GM21381 (cell line): ENCODE measurements around the gene IL11RA.

Experiments
- ATAC-seq: cut with Tn5 transposase; IDR thresholded peaks from one replicate; pipeline ENCODE4 v1.9.1; 2021; ENCODE audit warnings: mild to moderate bottlenecking, moderate library complexity; ENCODE audit not compliant: unreplicated experiment

IL11RA gene

GRCh38 chr9:34652602-34653000, 616 bp downstream of the IL11RA start:
- no peak for ATAC-seq

- no peak for ATAC-seq
Observed at GRCh38 chr9:34653151-34654072, 1.4 kb downstream of the IL11RA start.

- ATAC-seq = no peak
Observed at GRCh38 chr9:34654323-34655051, 2.5 kb downstream of the IL11RA start.

GRCh38 chr9:34655394-34655793, 3.4 kb downstream of the IL11RA start:
- ATAC-seq = no peak

- ATAC-seq = no peak
Observed at GRCh38 chr9:34656992-34657391, 5.0 kb downstream of the IL11RA start.

GRCh38 chr9:34658461-34658860, 6.5 kb downstream of the IL11RA start:
- ATAC-seq = no peak

- no peak for ATAC-seq
Observed at GRCh38 chr9:34659592-34660253, 7.7 kb downstream of the IL11RA start.

GRCh38 chr9:34662526-34663302, 10.7 kb downstream of the IL11RA start, which contains the start of gene CCL27:
Gene CCL27 (minus strand): TSS chr9:34662657. CDS start chr9:34662633, 24 bp downstream.
- no peak for ATAC-seq

GRCh38 chr9:34663303-34663605, 11.3 kb downstream of the IL11RA start:
- no peak for ATAC-seq

- ATAC-seq = peak; percentile 45
Observed at GRCh38 chr9:34664281-34665066, 12.5 kb downstream of the IL11RA start.

GRCh38 chr9:34665067-34665380, 13.0 kb downstream of the IL11RA start:
- no peak for ATAC-seq

GRCh38 chr9:34665381-34666250, 13.6 kb downstream of the IL11RA start:
- peak; percentile 62 for ATAC-seq

GRCh38 chr9:34669809-34670562, 18.0 kb downstream of the IL11RA start:
- ATAC-seq = no peak

- no peak for ATAC-seq
Observed at GRCh38 chr9:34671307-34671706, 19.3 kb downstream of the IL11RA start.

GRCh38 chr9:34674440-34674839, 22.5 kb downstream of the IL11RA start:
- ATAC-seq = no peak

GRCh38 chr9:34675048-34675714, 23.2 kb downstream of the IL11RA start:
- no peak for ATAC-seq

GRCh38 chr9:34675869-34676268, 23.9 kb downstream of the IL11RA start:
- ATAC-seq = no peak

- ATAC-seq = no peak
Observed at GRCh38 chr9:34684145-34684544, 32.2 kb downstream of the IL11RA start.
